Stimulated activated CD4-positive, alpha-beta T cell treated with anti-CD3 and anti-CD28 coated beads, Interleukin-15, amount 100 ng/mL, for 1 hour (primary cell): ENCODE results near the gene CDYL.

ENCODE experiments used
- DNase-seq, 2 donors: peaks; one replicate each; pipeline ENCODE4 v3.0.0-alpha.2; 2020; ENCODE audit warnings: low read depth in 1 of 2, low spot score in 1 of 2

The CDYL gene

GRCh38 chr6:4958624-4959023 is 182.4 kb downstream of the CDYL start:
- DNase-seq, result no peak

DNA sequence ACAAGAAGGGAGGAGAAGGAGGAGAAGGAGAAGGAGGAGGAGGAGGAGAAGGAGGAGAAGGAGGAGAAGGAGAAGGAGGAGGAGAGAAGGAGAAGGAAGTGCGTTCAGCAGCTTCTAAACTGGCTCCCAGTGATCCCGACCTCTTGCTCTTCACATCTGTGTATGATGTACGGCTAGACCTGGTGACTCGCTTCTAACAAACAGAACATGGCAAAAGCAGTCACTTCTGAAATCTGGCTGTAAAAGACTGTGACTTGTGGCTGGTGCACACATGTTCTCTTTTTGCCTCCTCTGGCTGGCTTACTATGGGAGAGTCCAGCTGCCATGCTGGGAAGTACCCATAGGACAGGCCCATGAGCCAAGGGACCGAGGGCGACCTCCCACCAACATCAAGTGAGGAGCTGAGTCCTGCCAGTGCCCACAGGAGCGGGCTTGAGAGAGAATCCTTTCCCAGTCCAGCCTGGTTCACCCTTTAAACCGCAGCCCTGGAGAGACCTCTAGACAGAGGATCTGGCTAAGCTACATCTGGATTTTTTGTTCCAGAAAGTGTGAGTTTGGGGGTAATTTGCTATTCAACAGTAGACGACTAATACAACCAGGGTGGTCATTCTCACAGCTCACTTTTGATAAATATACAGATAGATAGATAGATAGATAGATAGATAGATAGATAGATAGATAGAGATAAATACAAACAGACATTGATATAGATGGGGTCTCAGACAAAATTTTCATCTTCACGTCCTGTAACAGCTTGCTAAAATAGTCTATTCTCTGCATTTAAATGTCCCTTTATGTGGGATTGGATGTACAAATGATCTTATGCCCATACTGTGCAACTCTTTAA is 185.3 kb downstream of the CDYL start:
- no peak for DNase-seq

GRCh38 chr6:4962905-4963304 is 186.7 kb downstream of the CDYL start:
- no peak for DNase-seq

DNA sequence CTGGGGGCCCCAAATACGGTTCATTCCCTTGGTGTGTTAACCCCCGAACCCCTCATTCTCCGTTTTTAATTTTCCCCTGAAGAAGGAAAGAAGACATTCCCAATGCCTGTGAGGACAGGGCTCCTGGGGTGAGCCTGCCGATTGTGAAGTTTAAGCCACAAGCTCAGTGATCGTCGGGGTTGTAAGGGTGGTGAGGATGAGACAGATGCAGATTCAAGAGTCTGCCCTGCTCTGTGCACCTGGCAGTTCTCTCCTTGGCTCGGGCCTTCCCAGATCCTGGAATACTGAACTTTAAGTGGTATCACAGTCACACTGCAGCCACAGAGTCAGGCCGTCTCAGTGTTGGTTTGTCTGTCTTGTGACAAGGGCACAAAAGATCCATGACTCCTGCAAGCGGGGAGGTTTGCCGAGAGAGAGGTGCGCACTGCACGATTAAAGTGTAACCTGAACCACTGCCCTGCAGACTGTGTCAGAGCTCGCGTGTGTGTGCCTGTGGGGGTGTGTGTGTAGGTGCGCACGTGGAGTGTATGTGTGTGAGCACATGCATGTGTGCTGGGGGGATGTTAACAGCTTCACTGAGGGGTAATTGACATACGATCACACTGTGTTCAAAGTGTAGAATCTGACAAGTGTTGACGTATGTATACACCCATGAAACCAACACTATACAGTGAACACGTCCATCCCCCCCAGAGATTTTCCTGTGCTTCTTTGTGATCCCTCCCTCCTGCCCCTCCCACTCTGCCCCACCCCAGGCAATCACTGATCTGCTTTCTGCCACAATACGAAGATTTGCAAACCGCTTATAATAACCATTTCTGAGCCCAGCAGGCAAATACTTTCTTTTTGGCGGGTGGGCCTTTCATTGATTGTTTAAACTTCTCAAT is 188.7 kb downstream of the CDYL start:
- DNase-seq, result no peak

GRCh38 chr6:4965562-4966389 is 189.6 kb downstream of the CDYL start:
- no peak for DNase-seq

DNA sequence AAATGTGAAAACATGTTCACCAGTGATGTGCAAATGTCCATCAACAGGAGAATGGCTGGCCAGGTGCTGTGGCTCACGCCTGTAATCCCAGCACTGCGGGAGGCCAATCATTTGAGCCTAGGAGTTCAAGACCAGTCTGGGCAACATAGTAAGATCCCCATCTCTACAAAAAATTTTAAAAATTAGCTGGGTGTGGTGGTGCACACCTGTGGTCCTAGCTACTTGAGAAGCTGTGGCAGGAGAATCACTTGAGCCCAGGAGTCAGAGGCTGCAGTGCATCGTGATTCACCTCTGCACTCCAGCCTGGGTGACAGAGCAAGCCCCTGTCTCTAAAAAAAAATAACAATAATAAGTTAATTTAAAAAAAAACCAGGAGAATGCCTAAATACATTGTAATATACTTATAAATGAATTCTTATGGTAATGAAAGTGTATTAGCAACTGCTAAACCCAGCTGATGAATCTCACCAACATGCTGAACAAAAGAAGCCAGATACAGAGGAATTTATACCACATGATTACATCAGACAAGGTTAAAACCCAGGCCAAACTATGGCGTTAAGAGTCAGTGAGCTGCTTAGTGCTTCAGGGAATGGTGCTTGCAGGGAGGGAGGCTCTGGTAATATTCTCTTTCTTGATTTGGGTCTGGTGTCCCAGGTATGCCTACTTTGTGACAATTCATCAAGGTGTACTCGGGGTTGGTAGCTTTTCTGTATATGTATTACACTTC is 191.3 kb downstream of the CDYL start:
- no peak for DNase-seq

DNA sequence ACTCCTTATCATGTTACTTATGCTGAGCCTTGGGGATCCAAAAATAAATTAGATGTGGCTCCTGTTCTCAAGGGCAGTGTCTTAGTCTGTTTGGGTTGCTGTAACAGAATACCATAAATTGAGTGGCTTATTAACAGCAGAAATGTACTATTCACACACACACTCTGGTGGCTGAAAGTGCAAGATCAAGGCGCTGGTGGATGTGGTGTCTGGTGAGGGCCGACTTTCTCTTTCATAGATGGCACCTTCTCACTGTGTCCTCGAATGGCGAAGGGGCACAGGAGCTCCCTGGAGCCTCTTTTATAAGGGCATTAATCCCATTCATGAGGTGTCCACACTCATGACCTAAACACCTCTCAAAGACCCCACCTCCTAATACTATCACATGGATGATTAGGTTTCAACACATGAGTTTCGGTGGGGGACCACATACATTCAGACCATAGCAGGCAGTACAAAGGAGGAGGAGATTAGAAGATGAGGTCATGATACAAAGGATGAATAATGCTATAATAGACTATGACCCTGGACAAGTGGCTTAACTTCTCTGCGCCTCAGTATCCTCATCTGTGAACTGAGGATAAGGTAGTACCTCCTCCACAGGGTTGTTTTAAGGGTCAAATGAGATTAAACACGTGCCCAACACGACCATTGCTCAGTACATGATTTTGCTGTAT is 193.5 kb downstream of the CDYL start:
- no peak for DNase-seq

- no peak for DNase-seq
Measured at GRCh38 chr6:4970739-4971395, 194.7 kb downstream of the CDYL start.

GRCh38 chr6:4971851-4972250 is 195.6 kb downstream of the CDYL start:
- no peak for DNase-seq

GRCh38 chr6:4972438-4972837 is 196.2 kb downstream of the CDYL start:
- DNase-seq, result no peak

GRCh38 chr6:4973415-4973814 is 197.2 kb downstream of the CDYL start:
- no peak for DNase-seq

GRCh38 chr6:4973982-4974745 is 198.0 kb downstream of the CDYL start:
- DNase-seq, result no peak

DNA sequence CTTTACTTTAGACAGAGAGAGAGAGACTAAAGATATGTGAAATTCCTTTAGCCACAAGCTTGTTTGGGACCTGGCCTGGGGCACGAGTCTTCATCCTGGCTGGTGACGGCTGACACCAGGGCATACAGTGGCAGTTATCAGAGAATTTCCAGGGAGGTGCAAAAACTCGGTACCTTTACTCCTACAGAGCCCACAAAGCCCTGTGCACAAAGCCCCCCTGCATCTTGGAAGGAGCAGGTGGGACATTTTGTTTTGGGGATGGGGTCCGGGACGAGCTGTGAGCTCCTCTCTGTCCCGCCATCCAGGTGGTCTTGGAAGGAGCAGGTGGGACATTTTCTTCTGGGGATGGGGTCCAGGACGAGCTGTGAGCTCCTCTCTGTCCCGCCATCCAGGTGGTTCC is 198.8 kb downstream of the CDYL start:
- no peak for DNase-seq

GRCh38 chr6:4975506-4975905 is 199.3 kb downstream of the CDYL start:
- DNase-seq, result no peak

GRCh38 chr6:4977468-4977867 is 201.3 kb downstream of the CDYL start:
- DNase-seq, result no peak

GRCh38 chr6:4979426-4979825 is 203.2 kb downstream of the CDYL start:
- DNase-seq, result no peak

- DNase-seq, result no peak
Measured at GRCh38 chr6:4981761-4982160, 205.6 kb downstream of the CDYL start.

DNA sequence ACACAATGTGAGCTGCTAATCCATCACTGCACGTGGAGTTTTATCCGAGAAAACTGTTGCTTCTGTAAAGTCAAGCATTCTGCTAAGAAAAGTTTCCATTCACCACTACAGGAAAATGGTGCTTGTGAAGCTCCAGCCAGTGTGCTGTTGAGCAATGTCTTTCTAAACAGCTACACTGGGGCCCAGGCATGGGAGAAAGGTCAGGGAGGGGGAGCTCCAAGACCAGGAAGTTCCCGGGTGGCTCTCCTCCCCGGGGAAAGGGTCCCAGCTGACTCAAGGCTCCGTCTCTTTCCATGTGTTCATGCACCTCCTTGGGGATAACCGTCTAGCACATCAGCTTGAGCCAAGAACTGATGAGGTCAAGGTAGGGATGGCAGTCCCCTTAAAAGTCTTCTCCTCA is 207.1 kb downstream of the CDYL start:
- DNase-seq, result no peak

- no peak for DNase-seq
Measured at GRCh38 chr6:4986999-4987398, 210.8 kb downstream of the CDYL start.
